GM21381 (cell line): Measurements from ENCODE around the gene C11orf71.

Experiments
- ATAC-seq: cut with Tn5 transposase; IDR thresholded peaks from one replicate; pipeline ENCODE4 v1.9.1; 2021; ENCODE audit warnings: mild to moderate bottlenecking, moderate library complexity; ENCODE audit not compliant: unreplicated experiment

C11orf71 gene

GRCh38 chr11:114359342-114359741 is 41.0 kb downstream of the C11orf71 start:
- no peak for ATAC-seq

DNA sequence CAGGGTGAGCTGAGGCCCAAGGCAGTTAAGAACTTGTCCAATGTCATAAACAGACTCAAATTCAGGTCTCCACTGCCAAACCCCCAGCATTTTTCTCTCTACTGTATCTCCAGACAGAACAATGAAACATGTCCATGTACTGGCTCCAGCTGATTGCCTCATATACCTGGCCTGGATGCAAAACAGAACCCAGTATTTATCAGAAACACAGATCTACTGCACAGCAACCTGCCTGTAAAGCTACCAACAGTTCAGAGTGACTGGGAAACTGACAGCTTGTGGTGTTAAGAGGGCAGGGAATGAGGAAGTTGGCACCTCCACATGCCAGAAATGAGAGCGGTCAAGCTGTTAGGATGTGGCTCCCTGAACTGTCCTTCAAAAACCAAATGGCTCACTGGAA is 41.6 kb downstream of the C11orf71 start:
- ATAC-seq, result no peak

DNA sequence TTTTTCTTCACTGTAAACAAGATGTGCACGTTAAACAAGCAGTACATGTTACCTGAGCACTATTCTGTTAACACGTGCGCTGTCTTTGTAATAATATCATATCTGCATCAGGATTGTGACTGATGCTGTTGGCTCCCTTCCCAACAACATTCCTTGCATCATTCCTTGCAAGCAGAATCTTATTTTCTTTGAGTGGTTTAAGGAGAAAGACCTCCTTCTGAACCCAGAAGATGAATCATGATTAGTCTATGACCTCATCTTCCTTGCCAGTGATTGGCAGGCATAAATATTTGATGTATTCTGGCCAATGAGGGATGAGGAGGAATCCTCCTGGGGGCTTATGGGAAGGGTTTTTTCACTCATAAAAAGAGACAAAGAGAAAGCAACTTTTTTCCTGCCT is 46.2 kb downstream of the C11orf71 start:
- no peak for ATAC-seq

GRCh38 chr11:114353443-114353842 is 46.9 kb downstream of the C11orf71 start:
- no peak for ATAC-seq

GRCh38 chr11:114350022-114350421 is 50.3 kb downstream of the C11orf71 start:
- ATAC-seq, result no peak
